Right kidney (tissue), 1 donor: ENCODE results near the gene MEOX1.

Experiments used
- DNase-seq: peaks from one replicate; pipeline ENCODE4 v3.0.0-alpha.2; 2016

MEOX1 gene

DNA sequence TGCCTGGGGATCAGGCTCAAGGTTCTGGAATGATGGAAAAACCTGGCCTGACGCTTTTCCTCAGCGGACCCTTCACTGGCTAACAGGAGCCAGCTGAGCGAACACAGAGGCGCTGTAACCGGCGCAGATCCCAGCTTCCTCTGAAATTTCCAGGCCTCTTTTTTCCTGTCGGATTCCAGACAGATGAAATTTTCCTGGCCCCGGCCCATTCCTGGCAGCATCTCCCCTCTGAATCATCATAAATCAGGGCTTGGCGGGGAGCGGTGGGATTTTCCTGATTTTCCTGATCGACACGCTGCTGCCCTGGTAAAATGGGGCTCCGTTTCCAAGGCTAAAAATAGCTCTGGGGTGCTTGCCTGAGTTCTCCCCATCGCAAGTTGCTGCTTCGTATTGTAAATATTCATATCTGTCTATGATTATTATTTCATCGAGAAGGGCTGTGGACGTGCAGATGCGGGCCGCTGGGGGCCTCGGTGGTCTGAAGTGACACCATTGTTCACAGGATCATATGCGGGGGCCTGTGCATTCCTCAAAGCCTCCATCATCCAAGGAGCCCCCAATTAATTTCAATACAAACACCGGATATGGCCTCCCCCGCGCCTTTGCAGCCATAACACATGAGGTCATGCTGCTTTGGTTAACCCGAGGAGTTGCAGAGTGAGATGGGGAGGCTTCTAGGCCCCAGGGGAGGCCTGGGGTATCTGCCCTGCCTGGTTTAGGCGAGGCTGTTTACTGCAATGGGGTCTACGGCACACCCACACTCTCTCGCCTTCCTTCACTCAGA, 69.8 kb downstream of the MEOX1 start:
- peak; percentile 63 for DNase-seq

DNA sequence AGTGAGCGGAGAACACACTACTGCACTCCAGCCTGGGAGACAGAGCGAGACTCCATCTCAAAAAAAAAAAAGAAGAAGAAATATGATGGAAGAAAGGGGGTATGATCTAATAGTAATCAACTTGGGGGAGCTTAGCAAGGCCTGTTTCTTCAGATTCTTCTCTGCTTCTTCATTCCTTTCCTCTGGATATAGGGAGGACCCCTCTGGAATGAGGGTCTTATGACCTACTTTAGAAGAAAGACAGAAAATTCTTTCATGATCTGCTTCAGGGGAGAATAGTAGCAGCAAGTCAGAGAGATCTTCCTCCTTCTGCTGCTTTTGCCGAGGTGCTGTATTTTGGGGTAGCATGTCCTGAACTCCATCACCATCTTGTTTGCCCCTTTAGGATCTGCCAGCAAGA, 70.7 kb downstream of the MEOX1 start:
- no peak for DNase-seq
